ENCODE results near the gene ARMC7. TPM values are rescaled to one million over a fixed set of nuclear protein-coding genes. Genes with fewer than 3 reads are reported as not detected.

The ARMC7 gene
- total and polyA plus RNA-seq, 2 of the 13 experiments (the other 11 are each of a cell fraction or from before 2014, with no cell fraction given), result 3.9 to 4.2 TPM

DNA sequence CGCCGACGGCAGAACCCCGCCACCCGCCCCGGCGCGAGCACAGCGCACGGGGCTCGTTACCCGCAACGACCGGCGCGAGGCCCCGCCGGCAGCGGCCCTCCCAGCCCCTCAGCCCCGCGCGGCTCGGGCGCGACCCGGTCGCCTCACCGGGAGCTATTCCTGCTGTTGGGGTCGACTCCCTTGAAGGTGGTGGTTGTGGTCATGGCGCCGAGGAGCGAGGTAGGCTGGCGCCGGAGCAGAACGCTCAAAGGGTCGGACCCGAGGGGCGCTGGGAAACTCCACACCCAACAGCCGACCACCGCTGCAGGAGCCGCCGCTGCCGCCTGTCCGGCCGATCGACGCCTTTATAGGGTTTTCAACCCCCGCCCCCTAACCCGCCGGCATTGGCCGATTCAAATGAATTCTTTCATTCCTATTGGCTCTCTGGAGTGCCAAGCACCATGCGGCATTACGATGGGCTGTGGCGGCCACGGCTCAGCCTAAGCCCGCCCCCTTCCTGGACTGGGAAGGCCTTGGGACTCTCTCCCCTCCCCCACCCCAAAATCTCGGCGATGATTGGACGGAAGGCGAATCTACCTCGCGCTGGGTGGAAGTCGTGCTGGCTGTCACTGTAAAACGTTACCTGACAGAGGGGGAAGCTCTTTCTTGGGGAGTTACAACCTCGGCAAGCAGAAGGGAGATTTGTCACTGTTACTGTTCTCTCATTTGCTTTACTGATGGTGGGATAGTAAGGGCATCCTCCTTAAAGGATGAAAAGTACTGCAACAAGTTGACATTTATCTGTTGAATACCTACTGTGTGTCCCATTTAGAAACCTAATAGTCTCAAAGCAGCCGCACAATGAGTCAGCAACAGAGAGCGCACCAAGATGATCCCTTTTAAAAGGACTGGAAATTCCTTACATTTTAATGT, 44.7 kb downstream of the ARMC7 start, which contains the start of gene JPT1 (continued):
- TF ChIP-seq, protein P1, sequence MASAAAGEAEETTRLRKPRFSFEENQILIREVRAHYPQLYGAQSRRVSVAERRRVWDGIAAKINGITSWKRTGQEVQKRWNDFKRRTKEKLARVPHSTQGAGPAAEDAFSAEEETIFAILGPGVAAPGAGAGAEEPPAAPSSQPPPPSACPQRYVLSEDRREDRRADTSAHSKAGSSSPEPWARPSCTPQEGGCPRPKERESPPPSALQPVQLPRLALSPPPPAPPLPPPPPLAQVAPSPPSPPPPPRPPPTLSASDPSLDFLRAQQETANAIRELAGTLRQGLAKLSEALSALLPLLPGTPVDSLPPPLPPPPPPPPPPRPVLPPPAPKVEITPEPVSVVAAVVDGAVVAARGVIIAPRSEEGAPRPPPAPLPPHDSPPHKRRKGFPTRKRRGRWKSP (CRISPR knock-in tag; IDR thresholded peaks at IDR 0.05), result peak; percentile 95
- TF ChIP-seq SNAPC2 (CRISPR knock-in tag; IDR thresholded peaks at IDR 0.05), result peak; percentile 75
- peak; percentile 63 for TF ChIP-seq TEAD3 (CRISPR knock-in tag; optimal IDR thresholded peaks at IDR 0.05; ENCODE audit: borderline replicate concordance)
- TF ChIP-seq REL (CRISPR knock-in tag; conservative IDR thresholded peaks at IDR 0.05), result 0 out of 2 replicates have a peak, but pooled peaks have one; percentile 13
- TF ChIP-seq KAT8 (CRISPR knock-in tag; IDR thresholded peaks at IDR 0.05), result peak; percentile 89
- no peak for TF ChIP-seq EHMT2 (IDR thresholded peaks at IDR 0.05; ENCODE audit: borderline replicate concordance, low read depth, low read length)
- TF ChIP-seq NFKB2 (CRISPR knock-in tag; IDR thresholded peaks at IDR 0.05; ENCODE audit: borderline replicate concordance), result peak; percentile 84; the same call in 1 of the 2 replicates
- peak; percentile 78; the same call in 1 of the 2 replicates for TF ChIP-seq ZNF574 (CRISPR knock-in tag; IDR thresholded peaks at IDR 0.05)
- TF ChIP-seq MED8 (CRISPR knock-in tag; IDR thresholded peaks at IDR 0.05; ENCODE audit: insufficient replicate concordance), result peak; percentile 64
- TF ChIP-seq ZNF800 (CRISPR knock-in tag; IDR thresholded peaks at IDR 0.05), result peak; percentile 43; the same call in 1 of the 2 replicates
- TF ChIP-seq IKZF1 (IDR thresholded peaks at IDR 0.05), result no peak
- TF ChIP-seq ZNF839 (CRISPR knock-in tag; IDR thresholded peaks at IDR 0.05; ENCODE audit: borderline replicate concordance), result no peak
- TF ChIP-seq, protein P2, sequence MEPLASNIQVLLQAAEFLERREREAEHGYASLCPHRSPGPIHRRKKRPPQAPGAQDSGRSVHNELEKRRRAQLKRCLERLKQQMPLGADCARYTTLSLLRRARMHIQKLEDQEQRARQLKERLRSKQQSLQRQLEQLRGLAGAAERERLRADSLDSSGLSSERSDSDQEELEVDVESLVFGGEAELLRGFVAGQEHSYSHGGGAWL (CRISPR knock-in tag; IDR thresholded peaks at IDR 0.05), result peak; percentile 85
- no peak for TF ChIP-seq RAD51 (IDR thresholded peaks at IDR 0.05; ENCODE audit: borderline replicate concordance)
- TF ChIP-seq ZMAT3 (CRISPR knock-in tag; conservative IDR thresholded peaks at IDR 0.05), result peak; percentile 95
- TF ChIP-seq ZNF550 (CRISPR knock-in tag; IDR thresholded peaks at IDR 0.05; ENCODE audit: borderline replicate concordance), result no peak
- peak; percentile 89 for TF ChIP-seq CAMTA2 (CRISPR knock-in tag; IDR thresholded peaks at IDR 0.05; ENCODE audit: borderline replicate concordance)
- TF ChIP-seq ZFAT (CRISPR knock-in tag; conservative IDR thresholded peaks at IDR 0.05), result no peak
- 0 out of 2 replicates have a peak, but pooled peaks have one; percentile 18 for TF ChIP-seq HNRNPUL1 (IDR thresholded peaks at IDR 0.05; ENCODE audit: low read depth, low read length)
- TF ChIP-seq DBP (CRISPR knock-in tag; IDR thresholded peaks at IDR 0.05; ENCODE audit: not compliant biosample characterization), result peak; percentile 43
